Measurements from ENCODE around the gene ATP13A4.

GRCh38 chr3:193496658-193497057 lies 58.0 kb downstream of the ATP13A4 start:
- TF ChIP-seq POLR2A (IDR thresholded peaks at IDR 0.05): no peak
- TF ChIP-seq, protein P1, sequence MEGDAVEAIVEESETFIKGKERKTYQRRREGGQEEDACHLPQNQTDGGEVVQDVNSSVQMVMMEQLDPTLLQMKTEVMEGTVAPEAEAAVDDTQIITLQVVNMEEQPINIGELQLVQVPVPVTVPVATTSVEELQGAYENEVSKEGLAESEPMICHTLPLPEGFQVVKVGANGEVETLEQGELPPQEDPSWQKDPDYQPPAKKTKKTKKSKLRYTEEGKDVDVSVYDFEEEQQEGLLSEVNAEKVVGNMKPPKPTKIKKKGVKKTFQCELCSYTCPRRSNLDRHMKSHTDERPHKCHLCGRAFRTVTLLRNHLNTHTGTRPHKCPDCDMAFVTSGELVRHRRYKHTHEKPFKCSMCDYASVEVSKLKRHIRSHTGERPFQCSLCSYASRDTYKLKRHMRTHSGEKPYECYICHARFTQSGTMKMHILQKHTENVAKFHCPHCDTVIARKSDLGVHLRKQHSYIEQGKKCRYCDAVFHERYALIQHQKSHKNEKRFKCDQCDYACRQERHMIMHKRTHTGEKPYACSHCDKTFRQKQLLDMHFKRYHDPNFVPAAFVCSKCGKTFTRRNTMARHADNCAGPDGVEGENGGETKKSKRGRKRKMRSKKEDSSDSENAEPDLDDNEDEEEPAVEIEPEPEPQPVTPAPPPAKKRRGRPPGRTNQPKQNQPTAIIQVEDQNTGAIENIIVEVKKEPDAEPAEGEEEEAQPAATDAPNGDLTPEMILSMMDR (IDR thresholded peaks at IDR 0.05): no peak

Data from right lobe of liver (tissue), 4 donors.